ENCODE results near the gene REC114.
"Not testable (repeated sequence)": the region's sequence is repeated elsewhere in the genome, so short reads cannot be mapped to it uniquely, and the experiment has no call there.

Gene REC114, protein sequence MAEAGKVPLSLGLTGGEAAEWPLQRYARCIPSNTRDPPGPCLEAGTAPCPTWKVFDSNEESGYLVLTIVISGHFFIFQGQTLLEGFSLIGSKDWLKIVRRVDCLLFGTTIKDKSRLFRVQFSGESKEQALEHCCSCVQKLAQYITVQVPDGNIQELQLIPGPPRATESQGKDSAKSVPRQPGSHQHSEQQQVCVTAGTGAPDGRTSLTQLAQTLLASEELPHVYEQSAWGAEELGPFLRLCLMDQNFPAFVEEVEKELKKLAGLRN

DNA sequence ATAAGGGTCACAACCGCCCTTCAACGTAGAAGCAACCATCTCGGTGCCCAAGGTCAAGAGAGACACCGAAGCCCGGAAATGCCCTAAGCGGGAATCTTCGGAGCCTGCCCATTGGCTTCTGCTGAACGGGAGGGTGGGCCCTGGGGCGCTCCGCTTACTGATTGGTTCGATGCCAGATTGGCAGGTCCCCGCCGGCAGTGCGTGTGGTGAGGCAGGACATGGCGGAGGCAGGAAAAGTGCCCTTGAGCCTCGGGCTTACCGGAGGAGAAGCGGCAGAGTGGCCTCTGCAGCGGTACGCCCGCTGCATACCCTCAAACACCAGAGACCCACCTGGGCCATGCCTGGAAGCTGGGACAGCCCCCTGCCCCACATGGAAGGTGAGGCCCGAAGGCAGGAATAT is at the start of gene REC114:
TSS of gene REC114 (plus strand) at position 197 of the 400 bp plus-strand sequence. CDS start at position 219, 22 bp downstream.
- no peak for DNase-seq (ENCODE audit: low spot score)

DNA sequence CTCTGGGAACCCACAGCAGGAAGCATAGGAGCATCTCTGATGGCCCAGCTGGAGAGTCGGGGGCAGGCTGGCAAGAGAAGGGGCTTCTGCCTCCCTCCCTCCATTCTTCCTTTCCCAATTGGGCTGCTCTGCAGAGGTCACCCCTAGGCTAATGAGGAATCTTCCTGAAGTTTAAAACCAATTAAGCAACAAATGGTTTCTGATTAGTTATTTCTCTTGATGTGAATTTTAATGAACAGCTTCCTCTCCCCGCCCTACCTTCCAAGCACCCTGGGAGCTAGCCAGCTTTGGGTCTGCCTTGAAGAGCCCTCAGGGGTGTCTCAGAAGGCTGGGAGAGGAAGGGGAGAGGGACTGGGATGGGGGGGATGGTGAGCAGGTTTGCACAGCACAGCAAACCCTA is 49.6 kb upstream of the REC114 start:
- DNase-seq (ENCODE audit: low spot score), result peak; percentile 12

DNA sequence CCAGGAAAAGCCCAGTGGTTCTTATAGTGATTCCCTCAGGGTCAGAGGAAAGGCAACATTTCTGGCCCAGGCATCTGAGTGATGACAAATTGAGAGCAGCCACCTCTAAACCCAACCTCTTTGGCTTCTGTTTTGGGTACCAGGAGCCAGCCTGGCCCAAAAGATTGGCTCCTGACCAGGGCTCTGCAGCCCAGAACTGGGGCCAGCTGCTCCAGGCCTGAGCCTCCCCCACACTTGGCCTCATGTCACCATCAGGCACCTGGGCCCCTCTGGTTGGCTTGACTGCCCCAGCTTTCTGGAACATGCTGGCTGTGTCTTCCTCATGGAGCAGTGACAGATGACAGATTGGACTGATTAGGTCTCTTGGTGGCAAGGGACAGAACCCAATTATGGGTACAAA is 48.2 kb upstream of the REC114 start:
- DNase-seq (ENCODE audit: low spot score), result peak; percentile 7

DNA sequence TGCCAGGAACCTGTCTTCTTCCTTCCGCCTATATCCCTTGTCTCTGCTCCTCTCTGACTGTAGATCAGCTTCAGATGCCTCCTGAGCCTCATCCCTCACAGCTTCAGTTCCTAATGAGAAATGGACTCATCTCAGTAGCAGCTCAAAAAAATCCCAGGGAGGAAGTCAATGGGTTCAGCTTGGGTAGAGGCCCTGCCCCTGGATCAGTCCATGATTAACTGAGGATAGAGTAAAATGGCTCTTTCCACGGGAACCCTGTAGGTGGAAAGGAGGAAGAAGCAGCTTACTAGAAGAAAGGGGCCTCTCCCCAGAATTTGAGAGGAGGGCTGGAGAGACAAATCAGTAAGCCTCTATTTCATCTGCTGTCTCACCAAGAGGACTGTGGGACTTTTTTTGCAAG is 47.3 kb upstream of the REC114 start:
- peak; percentile 3 for DNase-seq (ENCODE audit: low spot score)

DNA sequence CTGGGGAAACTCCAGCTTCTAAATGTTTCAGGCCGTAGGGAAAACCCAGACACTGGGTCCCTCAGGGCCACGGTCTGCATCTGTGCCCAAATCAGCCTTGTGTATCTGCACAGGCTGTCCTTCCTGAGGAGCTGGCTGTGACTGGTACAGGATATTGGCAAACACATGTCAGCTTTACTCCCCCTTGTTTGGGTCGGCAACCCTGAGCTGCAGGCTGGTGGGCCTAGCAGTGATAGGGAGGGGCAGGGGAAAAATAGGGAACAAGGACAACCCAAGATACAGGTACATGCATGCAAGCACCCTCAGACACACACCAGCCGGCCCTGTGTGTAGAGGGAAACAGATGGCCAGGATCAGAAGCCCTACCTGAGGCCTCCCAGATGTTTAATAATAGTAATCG is 45.5 kb upstream of the REC114 start:
- no peak for DNase-seq (ENCODE audit: low spot score)

DNA sequence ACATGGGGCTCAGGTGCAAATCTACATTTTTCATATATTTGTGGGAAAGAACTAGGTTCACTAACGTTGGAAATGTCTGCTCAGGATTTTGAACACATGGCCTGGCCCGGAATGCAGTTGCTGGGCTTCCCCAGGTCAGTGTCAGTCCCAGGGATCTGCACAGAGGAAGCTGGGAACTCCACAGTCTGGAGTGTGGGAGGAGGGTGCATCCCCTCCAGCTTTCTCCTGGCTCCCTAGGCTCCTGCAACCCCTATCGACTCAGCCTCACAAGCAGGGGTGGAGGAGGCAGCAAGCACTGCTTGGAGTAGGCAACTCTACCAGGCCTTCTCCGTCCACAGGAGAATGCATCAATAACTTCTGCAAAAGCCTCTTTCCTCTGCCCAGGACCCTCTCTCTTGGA is 44.1 kb upstream of the REC114 start:
- DNase-seq (ENCODE audit: low spot score), result no peak

DNA sequence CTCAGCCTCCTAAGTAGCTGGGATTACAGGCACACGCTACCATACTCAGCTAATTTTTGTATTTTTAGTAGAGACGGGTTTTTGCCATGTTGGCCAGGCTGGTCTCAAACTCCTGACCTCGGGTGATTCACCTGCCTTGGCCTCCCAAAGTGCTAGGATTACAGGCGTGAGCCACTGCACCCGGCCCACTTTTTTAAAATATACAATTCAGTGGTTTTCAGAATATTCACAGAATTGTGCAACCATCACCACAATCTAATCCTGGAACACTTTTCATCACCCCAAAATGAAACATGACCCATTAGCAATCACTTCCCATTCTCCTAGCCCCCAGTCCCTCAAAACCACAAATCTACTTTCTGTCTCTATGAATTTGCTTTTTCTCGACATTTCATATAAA is 42.7 kb upstream of the REC114 start:
- not testable (repeated sequence) for DNase-seq (ENCODE audit: low spot score)

DNA sequence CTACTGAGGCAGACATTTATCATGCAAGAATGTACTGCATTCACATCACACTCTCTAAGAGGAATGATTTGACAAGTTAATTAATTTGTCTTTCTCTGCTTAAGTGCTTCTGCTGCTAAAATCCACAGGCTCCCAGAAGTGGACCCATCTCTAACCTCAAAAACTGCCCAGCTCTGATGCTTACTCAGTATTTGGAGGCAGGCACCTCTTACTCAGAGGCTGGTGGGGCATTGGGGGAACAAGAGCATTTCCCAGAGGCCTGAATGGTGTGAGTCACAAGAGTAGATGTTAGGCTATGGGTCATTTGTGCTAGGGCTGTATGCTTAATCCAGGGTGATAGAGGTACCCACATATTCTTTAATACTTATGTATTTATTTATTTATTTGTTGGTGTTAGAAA is 39.8 kb upstream of the REC114 start:
- DNase-seq (ENCODE audit: low spot score), result no peak

DNA sequence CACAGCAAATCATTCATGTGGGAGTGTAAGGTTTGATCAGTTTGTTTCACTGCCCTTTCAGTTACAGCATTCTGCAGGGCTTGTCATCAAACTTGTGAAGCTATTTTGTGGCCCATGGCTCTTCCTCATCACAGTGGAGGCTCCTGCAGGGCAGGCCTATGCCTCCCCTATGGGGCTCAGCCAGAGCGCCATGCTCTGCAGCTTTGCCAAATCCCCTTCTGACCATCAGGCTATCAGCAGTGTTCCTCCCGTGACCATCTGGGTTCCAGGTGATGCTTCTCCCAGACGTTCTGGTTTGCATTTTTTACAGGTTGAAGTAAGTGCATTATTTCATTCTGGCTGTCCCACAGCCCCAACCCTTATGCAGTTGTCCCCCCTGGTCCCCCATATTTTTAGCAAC is 28.1 kb upstream of the REC114 start:
- DNase-seq (ENCODE audit: low spot score), result no peak

DNA sequence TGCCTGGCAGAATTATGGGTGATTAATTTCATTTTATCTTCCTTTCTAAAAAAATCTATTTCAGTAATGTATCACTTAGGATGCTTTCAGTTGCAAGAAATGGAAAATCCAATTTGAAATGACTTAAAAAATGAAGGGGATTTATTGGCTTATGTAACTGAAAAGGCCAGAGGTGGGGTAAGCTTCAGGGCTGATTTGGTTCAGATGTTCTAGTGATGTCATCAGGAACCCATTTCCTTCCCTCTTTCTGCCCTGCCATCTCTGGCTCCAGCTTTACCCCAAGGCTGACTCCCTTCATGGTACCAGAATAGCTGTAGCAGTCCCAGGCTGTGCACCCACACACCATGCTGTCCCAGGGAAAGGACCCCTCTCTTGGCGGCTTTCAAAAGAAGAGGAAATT is 18.5 kb upstream of the REC114 start:
- no peak for DNase-seq (ENCODE audit: low spot score)

DNA sequence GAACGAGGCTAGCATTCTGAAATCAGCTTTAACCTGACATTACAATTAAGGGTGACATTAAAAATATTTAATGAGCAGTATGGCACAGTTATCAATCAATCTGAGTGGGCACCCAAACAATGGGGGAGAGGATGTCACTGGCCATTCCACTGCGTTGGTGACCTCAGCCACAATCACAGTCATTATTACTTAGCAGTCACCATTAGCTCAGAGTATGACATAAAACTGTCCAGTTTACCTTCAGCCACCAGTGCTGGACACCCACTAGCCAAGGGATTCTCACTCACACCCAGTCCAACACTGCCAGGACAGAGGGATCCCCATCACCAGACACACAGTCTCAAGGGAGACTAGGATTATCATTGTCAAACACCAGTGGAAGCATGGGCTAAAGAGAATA is 17.5 kb upstream of the REC114 start:
- no peak for DNase-seq (ENCODE audit: low spot score)

DNA sequence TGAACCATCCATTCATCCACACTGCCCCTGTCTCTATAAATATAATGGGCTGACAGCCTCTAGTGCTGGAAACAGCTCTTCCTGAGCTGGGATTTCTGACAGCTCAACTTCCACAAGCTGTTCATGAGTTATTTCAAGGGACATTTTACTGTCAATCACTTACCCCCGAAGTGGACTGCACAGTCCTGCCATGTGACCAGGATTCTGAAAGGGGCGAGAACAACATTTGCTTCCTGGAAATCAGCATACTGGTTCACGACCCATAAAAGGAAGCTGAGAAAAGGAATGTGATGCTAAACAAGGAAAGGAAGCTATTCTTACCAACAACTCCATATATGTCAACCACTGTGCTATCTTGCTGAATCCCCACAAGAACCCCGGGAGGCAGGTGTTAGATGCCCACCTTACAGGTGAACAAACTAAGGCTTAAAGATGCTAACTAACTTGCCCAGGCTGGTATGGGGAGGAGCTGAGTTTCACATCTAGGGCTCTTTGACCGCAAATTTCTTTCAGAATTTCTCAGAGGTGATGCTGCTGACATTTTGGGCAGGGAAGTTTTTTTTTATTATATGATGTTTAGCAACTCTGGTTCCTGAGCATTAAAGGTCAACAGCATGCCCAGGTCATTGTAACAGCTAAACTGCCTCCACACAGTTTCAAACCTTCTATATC is 16.5 kb upstream of the REC114 start:
- DNase-seq (ENCODE audit: low spot score), result no peak

DNA sequence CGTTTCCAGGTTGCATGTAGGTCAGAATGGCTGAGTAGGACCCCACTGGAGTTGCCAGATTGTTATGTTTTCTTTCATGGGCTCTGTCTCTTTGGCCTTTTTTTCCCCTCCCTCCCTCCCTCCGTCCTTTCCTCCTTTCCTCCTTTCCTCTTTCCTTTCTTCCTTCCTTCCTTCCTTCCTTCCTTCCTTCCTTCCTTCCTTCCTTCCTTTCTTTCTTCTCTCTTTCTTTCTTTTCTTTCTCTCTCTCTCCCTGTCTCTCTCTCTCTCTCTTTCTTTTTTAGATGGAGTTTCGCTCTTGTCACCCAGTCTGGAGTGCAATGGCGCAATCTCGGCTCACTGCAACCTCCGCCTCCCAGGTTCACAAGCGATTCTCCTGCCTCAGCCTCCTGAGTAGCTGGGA is 11.6 kb upstream of the REC114 start:
- not testable (repeated sequence) for DNase-seq (ENCODE audit: low spot score)

DNA sequence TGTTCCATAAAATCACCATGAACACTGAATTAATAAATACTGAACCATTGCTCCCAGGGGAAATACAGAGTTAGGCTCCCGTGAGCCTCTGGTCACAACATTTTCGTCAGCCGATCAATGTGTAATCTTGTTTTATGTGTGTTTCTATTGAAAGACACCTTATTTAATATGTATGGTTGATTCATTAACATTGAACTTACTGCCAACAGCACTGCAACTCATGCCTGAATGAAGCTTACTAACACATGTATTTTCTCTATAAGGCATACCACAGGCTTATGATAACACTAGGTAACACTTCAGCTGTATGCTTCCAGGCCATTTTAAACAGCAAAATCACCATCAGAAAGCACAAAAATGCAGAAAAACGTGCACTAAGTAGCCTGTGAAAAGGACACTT is 9.1 kb upstream of the REC114 start:
- no peak for DNase-seq (ENCODE audit: low spot score)

DNA sequence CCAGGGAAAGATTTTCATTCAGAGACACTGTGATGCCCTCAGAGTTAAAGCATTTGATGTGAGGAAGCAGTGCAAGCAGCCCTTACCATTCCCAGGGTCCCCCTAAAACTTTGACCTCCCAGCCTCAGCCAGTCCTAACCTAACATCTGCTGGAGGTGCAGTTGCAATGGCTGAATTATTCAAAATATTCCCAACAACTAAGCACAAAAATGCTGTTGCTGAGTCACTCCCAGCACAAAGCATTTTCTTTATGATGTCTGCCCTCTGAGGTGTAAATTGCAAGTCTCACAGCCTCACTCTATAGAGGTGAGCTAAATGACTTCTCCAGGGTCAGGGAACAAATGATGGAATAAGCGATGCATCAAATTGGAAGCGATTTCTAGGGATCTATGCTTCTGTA is 6.4 kb upstream of the REC114 start:
- no peak for DNase-seq (ENCODE audit: low spot score)

DNA sequence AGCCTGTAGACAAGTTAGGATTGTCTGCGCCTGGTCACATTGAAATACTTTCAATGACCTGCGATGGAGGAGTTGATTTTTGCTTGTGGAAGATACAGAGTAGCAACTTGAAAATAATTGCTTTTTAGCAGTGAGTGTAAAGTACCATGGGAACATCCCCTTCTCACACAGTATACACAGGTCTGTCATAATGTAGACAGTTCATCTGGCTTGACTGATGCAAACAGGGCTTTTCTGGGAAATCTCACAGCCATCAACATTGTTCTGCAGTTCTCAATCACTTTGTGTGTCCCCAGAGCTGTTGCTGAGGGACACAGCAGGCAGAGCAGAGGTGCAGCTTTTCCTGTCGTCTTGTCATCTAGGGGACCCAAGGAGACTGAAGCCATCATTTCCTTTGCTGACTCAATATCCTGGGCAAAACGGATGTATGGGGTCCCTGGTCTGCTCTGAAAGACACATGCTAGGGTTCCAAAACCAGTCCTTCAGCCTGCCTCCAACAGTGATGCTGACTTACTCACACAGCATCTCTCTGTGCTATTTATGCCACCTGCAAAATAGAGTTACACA is 5.3 kb upstream of the REC114 start:
- no peak for DNase-seq (ENCODE audit: low spot score)

DNA sequence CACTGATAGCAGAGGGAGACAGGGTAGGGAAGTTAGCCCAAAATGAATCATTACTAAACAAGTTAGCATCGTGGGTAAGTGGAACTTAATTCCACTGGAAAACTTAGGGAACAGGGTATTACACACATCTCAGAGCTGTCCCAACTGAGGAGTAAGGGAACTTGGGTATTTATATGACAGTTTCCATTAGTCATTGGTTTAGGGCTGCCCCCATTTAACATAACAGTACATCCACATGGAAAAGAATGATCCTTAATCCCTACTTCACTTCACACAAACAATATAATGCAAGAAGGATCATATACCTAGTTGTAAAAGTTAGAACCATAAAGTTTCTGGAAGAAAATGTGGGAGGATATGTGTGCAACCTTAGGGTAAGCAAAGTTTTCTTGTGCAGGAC is 4.3 kb upstream of the REC114 start:
- no peak for DNase-seq (ENCODE audit: low spot score)

DNA sequence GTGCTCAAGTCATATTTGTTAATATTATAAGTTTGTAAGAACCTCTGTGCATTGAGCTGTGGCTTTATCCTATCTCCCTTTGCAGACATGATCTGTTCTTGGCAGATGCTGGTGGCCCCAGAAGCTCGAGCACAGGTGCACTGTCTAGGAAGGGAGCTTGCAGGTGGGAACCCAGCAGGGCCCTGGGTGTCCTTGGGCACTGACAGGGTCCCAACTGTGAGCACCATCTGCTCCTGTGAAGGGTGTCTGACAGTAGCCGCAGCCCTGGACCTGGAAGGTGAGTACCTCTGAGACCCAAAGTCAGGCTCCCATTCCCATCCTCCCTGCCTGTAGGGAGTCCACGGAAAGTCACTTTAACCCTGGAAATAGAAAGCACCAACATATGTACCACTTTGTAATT is 2.4 kb upstream of the REC114 start:
- DNase-seq (ENCODE audit: low spot score), result no peak

DNA sequence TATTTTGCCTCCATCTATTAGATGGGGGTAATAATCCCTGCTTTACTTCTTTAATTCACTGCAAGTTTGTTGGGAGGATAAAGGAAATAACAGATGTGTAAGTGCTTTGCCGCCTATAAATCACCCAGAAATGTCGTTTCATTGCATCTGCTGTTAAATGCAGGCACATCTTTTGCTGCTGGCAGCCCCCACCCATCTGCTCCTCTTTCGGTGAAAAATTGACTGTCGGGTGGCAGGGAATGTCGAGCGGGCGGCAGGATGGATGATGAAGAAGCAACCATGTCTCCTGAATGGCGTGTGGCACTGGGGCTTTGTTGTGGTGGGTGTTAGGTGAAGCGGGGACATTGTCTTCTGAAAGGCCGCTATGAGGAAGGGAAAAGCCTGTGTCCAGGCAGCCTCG is 543 bp upstream of the REC114 start:
- DNase-seq (ENCODE audit: low spot score), result no peak

DNA sequence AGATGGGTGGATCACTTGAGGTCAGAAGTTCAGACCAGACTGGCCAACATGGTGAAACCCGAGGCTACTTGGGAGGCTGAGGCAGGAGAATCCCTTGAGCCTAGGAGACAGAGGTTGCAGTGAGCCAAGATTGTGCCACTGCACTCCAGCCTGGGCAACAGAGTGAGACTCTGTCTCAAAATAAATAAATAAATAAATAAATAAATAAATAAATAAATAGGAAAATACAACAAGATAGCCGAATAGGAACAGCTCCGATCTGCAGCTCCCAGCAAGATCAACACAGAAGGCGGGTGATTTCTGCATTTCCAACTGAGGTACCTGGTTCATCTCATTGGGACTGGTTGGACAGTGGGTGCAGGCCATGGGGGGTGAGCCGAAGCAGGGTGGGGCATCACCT is 4.5 kb downstream of the REC114 start:
- DNase-seq (ENCODE audit: low spot score), result not testable (repeated sequence)

DNA sequence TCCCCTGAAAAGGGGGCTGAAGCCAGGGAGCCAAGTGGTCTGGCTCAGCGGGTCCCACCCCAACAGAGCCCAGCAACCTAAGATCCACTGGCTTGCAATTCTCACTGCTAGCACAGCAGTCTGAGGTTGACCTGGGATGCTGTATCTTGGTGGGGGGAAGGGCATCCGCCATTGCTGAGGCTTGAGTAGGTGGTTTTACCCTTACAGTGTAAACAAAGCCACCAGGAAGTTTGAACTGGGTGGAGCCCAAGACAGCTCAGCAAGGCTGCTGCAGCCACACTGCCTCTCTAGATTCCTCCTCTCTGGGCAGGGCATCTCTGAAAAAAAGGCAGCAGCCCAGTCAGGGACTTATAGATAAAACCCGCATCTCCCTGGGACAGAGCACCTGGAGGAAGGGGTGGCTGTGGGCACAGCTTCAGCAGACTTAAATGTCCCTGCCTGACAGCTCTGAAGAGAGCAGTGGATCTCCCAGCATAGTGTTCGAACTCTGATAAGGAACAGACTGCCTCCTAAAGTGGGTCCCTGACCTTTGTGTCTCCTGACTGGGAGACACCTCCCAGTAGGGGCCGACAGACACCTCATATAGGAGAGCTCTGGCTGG is 5.3 kb downstream of the REC114 start:
- DNase-seq (ENCODE audit: low spot score), result not testable (repeated sequence)

DNA sequence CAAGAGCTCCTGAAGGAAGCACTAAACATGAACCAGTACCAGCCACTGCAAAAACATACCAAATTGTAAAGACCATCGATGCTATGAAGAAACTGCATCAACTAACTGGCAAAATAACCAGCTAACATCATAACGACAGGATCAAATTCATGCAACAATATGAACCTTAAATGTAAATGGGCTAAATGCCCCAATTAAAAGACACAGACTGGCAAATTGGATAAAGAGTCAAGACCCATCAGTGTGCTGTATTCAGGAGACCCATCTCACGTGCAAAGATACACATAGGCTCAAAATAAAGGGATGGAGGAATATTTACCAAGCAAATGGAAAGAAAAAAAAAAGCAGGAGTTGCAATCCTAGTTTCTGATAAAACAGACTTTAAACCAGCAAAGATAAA is 7.0 kb downstream of the REC114 start:
- not testable (repeated sequence) for DNase-seq (ENCODE audit: low spot score)

DNA sequence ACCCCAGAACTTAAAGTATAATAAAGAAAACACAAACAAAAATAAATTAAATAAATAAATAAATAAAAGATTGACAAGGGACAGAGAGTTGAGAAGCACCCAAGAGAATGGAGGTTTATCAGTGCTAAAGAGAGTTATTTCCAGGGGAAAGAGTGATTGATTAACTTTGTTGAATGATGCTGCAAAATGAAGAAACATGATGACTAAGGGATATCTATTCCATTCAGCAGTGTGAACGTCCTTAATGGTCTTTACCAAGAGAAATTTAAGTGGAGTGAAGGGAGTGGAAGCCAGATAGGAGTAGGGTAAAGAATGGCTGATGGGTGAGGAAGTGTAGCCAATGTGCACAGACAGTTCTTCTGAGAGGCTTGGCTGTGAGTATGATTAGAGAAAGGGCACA is 11.1 kb downstream of the REC114 start:
- DNase-seq (ENCODE audit: low spot score), result no peak
